Measurements from ENCODE around the gene SLC25A10.

Gene SLC25A10

DNA sequence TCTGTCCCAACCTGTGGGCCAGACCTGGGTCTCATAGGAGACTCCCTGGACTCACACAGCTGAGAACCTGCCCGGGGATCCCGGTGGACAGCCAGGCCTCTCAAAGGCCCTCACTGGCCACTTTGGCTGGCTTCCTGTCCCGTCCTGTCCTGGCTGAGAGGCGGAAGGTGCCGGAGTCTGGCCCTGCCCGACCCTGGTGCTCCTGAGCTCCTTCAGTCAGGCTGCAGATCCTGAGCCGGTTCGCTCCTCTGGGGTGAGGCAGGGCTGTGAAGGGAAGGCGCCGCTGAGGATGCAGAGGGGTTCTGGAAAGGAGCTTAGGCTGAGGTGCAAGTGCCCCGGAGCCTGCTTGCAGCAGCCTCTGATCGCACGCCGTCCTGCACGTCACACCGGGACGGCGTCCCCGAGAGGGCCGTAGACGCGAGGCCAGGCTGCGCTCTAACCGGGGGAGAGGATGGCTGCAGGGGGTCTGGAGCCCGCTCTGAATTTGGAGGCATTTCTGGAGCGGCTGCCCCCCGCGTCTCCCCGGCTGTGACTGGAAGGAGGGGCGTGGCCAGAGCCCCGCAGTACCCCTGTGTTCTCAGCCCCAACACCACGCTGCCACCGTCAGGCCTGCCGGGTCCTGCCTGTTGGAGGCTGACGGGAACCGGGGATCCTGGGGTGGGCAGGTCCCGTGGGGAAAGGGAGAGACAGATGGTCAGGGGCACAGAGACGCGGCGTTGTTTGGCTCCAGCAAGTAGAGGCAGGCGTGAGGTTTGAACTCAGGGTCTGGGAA, 24.1 kb upstream of the SLC25A10 start:
- no peak for DNase-seq (ENCODE audit: low spot score)

DNA sequence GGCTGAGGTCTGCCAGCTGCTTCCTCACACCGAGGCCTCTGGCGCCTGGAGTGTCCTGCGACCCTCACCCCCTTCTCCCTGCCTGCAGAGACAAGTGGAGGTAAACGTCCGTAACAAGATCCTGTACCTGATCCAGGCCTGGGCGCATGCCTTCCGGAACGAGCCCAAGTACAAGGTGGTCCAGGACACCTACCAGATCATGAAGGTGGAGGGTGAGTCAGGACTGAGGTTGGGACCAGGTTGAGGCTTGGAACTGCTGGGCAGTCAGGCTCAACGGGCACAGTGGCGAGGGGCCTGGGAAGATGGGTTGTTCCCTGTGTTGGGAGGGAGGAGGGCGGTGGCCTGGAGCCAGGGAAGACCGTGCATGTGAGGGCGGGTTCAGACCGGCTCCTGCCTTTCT, 23.5 kb upstream of the SLC25A10 start:
- no peak for DNase-seq (ENCODE audit: low spot score)

DNA sequence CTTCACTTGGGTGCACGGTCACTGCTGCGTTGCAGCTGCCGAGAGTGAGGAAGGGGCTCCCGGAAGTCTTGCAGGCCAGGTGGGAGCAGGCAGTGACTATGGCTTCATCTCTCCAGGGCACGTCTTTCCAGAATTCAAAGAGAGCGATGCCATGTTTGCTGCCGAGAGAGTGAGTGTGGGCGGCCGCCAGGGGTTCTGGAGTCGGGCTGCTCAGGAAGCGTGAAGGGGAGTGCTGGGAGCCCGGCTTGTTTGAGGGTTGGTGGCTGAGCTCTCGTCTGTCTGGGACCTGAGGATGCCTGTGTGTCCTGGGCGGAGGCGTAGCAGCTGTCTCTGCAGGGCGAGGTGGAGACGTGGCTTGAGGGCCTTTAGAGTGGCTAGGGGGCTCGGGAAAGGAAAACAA, 22.0 kb upstream of the SLC25A10 start:
- DNase-seq (ENCODE audit: low spot score): no peak

DNA sequence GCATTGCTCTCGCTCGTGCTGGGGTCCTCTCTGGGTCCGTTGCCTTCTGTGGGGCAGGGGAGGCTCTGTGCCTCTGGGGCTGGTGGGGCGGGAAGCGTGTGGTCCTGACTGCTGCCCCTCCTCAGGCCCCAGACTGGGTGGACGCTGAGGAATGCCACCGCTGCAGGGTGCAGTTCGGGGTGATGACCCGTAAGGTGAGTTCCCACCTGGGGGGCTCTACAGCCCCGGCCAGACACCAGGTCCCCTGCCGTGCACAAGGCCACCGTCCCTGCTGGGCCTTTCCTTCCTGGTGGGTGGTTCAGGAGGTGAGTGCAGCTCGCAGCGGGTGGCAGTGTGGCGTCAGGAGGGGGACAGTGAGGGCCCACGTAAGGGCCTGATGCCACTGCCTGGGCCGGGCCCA, 21.5 kb upstream of the SLC25A10 start:
- no peak for DNase-seq (ENCODE audit: low spot score)

DNA sequence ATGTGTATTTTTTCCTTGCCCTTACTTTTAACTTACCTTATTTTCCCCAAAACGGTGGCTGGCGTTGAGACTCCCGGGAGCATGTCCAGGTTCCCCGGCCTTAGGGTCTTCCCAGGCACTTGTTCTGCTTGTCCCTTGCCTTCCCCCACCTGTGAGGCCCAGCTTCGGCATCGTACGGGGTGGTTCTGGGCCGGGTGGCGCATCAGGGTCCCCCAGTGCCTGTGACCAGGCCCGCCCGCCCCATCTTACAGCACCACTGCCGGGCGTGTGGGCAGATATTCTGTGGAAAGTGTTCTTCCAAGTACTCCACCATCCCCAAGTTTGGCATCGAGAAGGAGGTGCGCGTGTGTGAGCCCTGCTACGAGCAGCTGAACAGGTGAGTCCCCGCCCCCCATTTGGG, 20.9 kb upstream of the SLC25A10 start:
- no peak for DNase-seq (ENCODE audit: low spot score)

DNA sequence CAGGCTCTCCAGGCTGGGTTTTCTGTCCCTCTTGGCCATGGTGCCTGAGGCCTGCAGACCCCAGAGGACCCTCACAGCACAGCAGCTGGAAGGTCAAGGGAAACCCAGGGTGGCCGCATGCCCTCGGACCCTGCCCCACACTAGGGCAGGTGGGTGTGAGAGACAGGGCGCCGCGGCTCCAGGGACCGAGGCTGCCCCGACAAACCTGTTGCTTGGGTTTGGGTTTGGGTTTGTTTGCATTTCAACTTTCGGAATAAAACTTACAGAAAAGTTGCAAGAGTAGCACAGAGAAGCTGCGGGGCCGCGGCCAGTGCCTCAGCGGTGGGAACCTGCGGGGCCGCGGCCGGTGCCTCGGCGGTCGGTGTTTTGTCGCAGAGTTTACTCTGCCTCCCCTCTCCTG, 20.5 kb upstream of the SLC25A10 start:
- no peak for DNase-seq (ENCODE audit: low spot score)

DNA sequence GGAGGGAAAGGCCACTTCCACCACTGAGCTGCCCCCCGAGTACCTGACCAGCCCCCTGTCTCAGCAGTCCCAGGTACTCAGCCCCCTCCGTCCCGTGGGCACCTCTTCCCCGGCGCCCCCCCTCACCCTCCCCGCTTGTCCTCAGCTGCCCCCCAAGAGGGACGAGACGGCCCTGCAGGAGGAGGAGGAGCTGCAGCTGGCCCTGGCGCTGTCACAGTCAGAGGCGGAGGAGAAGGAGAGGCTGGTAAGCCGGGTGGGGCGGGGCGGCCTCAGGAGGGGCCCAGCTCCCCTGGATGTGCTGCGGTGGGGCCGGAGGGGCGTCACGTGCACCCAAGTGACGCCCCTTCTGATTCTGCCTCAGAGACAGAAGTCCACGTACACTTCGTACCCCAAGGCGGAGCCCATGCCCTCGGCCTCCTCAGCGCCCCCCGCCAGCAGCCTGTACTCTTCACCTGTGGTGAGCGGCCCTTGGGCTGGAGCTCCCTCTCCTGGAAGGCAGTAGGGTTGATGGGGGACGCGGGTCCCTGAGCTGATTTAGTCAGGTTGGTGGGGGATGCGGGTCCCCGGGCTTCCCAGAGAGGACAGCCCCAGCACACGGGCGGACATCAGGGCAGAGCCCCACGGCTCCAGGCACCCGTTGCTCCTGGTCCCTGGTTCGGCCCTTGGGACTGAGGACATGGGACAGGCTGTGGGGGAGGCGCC, 18.4 kb upstream of the SLC25A10 start:
- DNase-seq (ENCODE audit: low spot score): no peak

DNA sequence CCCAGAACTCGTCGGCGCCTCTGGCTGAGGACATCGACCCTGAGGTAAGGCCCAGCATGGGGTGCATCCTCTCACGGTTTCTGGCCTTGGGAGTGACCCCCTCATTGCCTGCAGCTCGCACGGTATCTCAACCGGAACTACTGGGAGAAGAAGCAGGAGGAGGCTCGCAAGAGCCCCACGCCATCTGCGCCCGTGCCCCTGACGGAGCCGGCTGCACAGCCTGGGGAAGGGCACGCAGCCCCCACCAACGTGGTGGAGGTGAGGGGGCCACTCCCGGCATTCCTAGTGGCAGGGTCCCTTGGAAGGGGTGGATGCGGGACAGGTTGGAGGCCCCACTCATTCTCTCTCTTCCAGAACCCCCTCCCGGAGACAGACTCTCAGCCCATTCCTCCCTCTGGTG, 17.3 kb upstream of the SLC25A10 start:
- DNase-seq (ENCODE audit: low spot score): no peak

DNA sequence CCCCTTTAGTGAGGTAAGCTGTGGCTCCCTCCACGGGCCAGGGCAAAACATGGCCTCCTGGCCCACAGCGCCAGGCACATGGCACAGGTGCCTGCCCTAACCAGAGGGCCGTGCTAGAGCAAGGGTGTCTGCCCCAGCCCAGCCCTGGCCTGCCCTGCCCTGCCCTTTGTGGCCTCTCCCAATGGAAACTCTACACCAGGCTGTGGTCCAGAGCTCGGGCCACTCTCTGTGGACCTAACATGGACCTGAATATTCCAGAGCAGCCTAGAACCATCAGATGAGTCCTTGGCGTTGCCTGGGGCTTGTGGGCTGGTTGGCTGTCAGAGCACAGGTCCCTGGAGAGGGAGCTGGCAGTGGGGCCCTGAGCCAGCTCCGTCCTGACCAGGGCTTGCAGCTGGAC, 16.9 kb upstream of the SLC25A10 start:
- no peak for DNase-seq (ENCODE audit: low spot score)

DNA sequence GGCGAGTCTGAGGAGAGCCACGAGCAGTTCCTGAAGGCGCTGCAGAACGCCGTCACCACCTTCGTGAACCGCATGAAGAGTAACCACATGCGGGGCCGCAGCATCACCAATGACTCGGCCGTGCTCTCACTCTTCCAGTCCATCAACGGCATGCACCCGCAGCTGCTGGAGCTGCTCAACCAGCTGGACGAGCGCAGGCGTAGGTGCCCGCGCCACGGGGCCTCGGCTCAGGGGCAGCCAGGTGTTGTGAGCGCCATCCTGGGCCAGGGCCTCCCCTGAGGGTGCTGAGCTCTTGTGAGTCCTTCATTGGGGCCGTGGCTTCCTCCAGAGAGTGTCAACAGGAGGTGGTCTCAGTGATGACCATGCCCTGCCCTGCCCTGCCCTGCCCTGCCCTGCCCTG, 16.3 kb upstream of the SLC25A10 start:
- no peak for DNase-seq (ENCODE audit: low spot score)

DNA sequence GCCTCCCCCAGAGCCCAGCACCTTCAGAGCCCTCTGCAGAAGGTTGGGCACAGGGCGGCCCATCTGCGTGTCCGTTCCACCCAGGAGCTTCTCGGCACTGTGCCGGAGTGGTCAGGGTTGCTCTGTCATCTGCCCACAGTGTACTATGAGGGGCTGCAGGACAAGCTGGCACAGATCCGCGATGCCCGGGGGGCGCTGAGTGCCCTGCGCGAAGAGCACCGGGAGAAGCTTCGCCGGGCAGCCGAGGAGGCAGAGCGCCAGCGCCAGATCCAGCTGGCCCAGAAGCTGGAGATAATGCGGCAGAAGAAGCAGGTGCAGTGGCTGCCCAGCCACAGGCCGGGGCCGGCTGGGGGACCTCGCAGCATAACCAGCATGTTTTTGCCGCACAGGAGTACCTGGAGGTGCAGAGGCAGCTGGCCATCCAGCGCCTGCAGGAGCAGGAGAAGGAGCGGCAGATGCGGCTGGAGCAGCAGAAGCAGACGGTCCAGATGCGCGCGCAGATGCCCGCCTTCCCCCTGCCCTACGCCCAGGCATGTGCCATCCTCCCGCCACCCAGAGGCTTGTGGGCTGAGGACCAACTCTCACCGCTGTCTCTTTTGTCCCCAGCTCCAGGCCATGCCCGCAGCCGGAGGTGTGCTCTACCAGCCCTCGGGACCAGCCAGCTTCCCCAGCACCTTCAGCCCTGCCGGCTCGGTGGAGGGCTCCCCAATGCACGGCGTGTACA, 15.7 kb upstream of the SLC25A10 start:
- no peak for DNase-seq (ENCODE audit: low spot score)

DNA sequence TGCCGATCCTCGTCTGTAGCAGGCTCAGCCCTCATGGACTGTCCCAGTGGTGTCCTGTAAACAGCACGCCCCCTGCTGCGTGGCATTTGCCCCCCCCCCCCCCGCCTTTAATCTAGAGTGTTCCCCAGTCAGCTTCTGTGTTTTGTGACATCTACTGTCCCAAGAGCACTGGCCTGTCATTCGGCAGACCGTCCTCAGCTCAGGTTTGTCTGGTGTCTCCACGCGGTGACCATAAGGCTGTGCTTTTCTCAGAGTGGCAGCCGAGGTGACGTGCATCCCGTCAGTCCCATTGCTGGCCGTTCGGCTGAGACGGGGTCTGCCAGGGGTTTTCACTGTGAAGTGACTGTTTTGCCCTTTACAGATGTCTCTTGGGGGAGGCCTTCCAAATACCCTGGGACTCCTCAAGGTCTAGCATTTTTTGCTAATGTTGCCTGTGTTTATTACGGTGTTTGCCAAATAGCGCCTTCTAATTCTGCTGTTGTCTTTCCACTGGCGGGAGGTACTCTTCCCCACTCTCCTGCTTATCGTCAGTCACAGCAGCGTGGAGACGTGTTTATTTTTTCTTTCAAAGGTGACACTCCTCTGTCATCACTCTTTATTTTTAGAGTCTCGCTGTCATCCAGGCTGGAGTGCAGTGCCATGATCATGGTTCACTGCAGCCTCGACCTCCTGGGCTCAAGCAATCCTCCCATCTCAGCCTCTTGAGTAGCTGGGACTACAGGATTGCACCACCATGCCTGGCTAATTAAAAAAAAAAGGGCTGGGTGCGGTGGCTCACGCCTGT, 14.6 kb upstream of the SLC25A10 start:
- no peak for DNase-seq (ENCODE audit: low spot score)

DNA sequence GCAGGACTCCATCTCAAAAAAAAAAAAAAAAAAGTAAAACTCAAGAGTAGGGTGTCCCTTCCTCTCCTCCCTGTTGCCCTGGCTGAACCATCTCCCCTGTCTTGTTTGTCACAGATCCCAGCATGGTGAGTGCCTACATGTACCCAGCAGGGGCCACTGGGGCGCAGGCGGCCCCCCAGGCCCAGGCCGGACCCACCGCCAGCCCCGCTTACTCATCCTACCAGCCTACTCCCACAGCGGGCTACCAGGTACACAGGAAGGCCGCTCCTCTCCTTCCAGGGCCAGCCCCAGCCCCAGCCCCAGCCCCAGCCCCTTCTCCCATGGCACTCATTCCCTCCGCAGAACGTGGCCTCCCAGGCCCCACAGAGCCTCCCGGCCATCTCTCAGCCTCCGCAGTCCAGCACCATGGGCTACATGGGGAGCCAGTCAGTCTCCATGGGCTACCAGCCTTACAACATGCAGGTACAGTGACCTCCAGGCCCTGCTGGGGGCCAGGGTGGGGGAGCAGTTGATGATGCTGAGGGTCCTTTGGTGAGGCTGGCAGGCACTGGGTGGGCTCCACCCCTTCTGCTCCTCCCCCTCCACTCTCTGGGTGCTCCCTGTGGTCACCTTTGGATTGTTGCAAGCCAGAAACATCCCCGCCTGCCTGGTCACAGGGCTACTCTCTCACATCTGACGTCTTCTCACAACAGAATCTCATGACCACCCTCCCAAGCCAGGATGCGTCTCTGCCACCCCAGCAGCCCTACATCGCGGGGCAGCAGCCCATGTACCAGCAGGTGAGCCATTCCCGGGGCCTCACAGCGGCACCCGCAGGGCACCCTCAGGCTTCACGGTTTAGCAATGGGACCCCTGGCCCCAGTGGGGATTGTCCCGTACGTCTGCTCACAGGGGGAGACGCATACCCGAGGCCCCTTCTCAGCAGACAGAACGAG, 11.5 kb upstream of the SLC25A10 start:
- no peak for DNase-seq (ENCODE audit: low spot score)

DNA sequence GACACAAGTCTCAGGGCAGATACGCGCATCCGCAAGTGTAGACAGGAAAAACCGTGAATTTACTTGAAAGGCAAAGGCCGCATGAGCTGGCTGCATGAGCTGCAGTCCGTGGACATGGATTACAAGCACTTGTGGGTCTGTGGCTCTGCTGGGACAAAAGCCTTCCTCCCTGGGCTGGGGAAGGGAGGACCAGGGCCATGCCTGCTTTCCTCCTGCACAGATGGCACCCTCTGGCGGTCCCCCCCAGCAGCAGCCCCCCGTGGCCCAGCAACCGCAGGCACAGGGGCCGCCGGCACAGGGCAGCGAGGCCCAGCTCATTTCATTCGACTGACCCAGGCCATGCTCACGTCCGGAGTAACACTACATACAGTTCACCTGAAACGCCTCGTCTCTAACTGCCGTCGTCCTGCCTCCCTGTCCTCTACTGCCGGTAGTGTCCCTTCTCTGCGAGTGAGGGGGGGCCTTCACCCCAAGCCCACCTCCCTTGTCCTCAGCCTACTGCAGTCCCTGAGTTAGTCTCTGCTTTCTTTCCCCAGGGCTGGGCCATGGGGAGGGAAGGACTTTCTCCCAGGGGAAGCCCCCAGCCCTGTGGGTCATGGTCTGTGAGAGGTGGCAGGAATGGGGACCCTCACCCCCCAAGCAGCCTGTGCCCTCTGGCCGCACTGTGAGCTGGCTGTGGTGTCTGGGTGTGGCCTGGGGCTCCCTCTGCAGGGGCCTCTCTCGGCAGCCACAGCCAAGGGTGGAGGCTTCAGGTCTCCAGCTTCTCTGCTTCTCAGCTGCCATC, 10.6 kb upstream of the SLC25A10 start:
- no peak for DNase-seq (ENCODE audit: low spot score)

DNA sequence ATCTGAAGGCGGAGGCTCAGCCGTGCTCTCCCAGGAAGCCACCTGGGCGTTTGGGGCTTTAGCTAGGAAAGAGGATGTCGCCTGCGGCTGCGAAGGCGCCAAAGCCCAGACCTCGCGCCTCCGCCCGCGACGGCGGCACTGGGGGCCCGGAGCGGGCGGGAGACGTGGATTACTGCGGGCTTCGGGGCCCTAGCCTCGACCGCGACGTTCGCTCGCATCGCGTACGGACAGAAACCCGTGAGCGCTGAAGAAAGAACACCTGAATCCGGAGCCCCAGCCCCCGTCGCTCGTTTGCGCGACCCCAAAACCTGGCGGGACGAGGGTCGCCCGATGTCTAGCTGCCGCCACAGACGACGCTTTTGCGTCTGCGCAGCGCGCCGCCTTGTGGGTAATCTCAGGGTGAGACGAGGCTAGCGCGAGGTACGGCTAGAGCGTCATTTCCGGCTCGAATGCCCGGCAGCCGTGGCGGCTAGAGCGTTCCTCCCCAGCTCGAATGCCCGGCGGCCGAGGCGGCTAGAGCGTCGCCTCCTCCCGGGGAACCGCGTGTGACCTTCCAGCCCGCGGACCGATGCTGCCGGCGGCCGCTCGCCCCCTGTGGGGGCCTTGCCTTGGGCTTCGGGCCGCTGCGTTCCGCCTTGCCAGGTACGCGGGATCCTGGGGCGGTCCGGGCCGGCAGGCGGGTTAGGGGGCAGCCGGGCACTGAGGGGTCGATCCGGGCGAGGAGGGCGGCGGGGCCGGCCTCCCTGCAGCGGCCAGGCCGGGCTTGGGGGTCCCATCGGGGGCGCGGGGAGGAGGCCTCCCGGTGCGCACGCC, 8.9 kb upstream of the SLC25A10 start, which contains the start of gene MRPL12:
MRPL12 (plus strand) TSS at position 434 of the 813 bp plus-strand sequence; CDS start at position 569, 135 bp downstream.
- DNase-seq (ENCODE audit: low spot score): peak; percentile 94

DNA sequence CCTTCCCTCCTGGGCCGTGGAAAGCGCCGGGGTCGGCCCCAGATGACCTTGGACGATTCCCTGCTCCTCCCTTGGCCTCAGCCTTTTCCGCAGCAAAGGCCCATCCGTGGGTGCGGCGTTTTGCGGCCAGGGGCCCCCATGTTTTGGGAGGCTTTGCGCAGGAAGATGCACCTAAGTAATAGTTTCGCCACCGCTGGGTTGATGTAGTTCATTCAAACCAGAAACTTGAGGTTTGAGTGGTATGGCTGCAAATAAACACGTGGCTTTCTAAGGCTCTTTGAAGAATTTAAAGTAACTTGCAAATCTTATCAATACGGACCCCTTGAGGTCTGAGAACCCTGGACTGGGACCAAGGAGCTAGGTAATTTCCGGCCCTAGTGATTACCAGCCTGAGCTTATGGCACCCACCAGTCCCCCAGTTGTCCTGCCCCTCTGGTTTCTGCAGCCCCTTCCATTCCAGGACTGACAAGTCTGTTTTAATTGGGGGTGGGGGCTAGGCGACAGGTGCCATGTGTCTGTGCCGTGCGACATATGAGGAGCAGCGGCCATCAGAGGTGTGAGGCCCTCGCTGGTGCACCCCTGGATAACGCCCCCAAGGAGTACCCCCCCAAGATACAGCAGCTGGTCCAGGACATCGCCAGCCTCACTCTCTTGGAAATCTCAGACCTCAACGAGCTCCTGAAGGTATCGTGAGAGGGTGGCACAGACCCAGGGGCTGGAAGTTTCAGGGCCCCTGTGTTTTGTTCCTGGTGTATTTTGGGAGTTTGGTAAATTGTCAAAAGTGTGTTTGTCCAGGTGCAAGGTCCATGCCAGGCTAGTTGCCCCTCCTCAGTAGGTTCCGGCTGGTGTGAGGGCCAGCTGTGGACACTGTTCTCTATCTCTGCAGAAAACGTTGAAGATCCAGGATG, 8.1 kb upstream of the SLC25A10 start:
- DNase-seq (ENCODE audit: low spot score): no peak

DNA sequence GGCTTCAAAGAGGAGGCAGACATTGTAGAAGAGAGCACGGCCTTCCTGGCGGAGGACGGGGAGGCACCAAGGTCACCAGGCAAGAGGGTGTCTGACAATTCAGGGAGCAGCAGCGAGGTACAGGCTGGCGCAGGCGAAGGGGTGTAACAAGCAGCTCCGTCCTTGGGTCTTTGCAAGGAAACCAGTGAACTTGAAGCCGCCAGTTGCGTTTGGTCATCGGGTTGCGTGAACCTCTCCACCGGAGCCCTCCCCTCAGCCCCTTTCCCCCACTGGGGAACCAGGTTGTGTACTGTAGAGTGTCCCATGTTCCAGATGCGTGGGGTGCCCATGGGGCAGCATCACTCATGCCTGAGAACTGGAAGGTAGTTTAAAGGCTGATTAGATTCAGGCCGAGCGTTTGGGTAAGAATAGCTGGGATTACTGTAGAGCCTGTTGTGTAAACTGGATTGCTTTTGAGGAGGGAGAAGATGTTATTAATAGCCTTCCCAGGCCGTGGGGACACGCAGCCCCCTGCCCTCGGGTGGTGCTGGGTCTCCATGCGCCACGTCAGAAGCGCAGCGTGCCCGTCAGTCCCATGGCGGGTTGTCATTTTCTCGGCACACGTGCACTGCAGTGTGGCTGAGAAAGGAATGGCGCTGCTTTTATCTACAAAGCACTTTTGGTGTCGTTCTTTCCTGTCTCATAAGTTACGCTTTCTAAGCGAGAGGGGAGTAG, 6.4 kb upstream of the SLC25A10 start:
- DNase-seq (ENCODE audit: low spot score): no peak

DNA sequence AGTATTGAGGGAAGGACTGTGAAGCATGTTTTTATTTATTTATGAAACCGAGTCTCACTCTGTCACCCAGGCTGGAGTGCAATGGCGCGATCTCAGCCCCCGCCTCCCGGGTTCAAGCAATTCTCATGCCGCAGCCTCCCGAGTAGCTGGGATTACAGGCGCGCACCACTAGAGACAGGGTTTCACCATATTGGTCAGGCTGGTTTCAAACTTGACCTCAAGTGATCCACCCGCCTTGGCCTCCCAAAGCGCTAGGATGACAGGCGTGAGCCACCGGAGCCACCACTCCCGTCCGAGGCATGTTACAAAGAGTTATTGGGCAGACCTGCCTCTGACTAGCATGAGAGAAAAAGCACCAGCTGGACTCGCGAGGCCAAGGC, 5.9 kb upstream of the SLC25A10 start:
- no peak for DNase-seq (ENCODE audit: low spot score)
